RPMI7951 (cell line): ENCODE results near the gene EMC1. TPM values are rescaled to one million over a fixed set of nuclear protein-coding genes. Genes with fewer than 3 reads are reported as not detected.
"Not testable (repeated sequence)": the region's sequence is repeated elsewhere in the genome, so short reads cannot be mapped to it uniquely, and the experiment has no call there.

Experiments used
- DNase-seq: peaks from one replicate; pipeline ENCODE4 v3.0.0-alpha.2; 2012; ENCODE audit warnings: low read depth
- total RNA-seq: library from RNA; depleted of rRNA; stranded (reverse); fragments of >200 nt; shearing (Covaris generic); gene quantifications from 2 replicates; pipeline ENCODE4 v1.2.3, GENCODE V29; 2014

EMC1 gene
- total RNA-seq, 1 experiment from 2014 or later, result 71.3 TPM

- DNase-seq, result not testable (repeated sequence)
Measured at GRCh38 chr1:19216585-19216984, 34.7 kb downstream of the EMC1 start.

GRCh38 chr1:19213580-19213979 is 37.7 kb downstream of the EMC1 start:
- no peak for DNase-seq

- no peak for DNase-seq
Measured at GRCh38 chr1:19212167-19212566, 39.2 kb downstream of the EMC1 start.

GRCh38 chr1:19210772-19211549 is 40.4 kb downstream of the EMC1 start:
- peak; percentile 9 for DNase-seq

- peak; percentile 92 for DNase-seq
Measured at GRCh38 chr1:19209990-19210771, 41.1 kb downstream of the EMC1 start, which contains the start of gene UBR4. TSS of gene UBR4 (minus strand) at chr1:19210266. CDS start at chr1:19210248, 18 bp downstream.

GRCh38 chr1:19209439-19209989 is 41.8 kb downstream of the EMC1 start:
- DNase-seq, result peak; percentile 51

- DNase-seq, result peak; percentile 31
Measured at GRCh38 chr1:19208710-19209438, 42.5 kb downstream of the EMC1 start.

- DNase-seq, result no peak
Measured at GRCh38 chr1:19206947-19207346, 44.4 kb downstream of the EMC1 start.

- DNase-seq, result no peak
Measured at GRCh38 chr1:19205845-19206244, 45.5 kb downstream of the EMC1 start.

- DNase-seq, result no peak
Measured at GRCh38 chr1:19205403-19205802, 45.9 kb downstream of the EMC1 start.

- DNase-seq, result no peak
Measured at GRCh38 chr1:19204446-19205266, 46.7 kb downstream of the EMC1 start.

- peak; percentile 41 for DNase-seq
Measured at GRCh38 chr1:19203440-19203839, 47.9 kb downstream of the EMC1 start.

GRCh38 chr1:19202396-19202795 is 48.9 kb downstream of the EMC1 start:
- no peak for DNase-seq

GRCh38 chr1:19199969-19200604 is 51.2 kb downstream of the EMC1 start:
- DNase-seq, result no peak

- DNase-seq, result no peak
Measured at GRCh38 chr1:19199329-19199968, 51.9 kb downstream of the EMC1 start.

- DNase-seq, result no peak
Measured at GRCh38 chr1:19198820-19199219, 52.5 kb downstream of the EMC1 start.

- DNase-seq, result no peak
Measured at GRCh38 chr1:19197845-19198244, 53.5 kb downstream of the EMC1 start.

- DNase-seq, result no peak
Measured at GRCh38 chr1:19196331-19196730, 55.0 kb downstream of the EMC1 start.

- DNase-seq, result no peak
Measured at GRCh38 chr1:19193004-19193403, 58.3 kb downstream of the EMC1 start.

- DNase-seq, result no peak
Measured at GRCh38 chr1:19191811-19192210, 59.5 kb downstream of the EMC1 start.
